Stimulated activated CD4-positive, alpha-beta T cell treated with anti-CD3 and anti-CD28 coated beads, Interleukin-4, amount 100 ng/mL, for 24 hours (primary cell): ENCODE results near the gene GPATCH1.
"Not testable (repeated sequence)": the region's sequence is repeated elsewhere in the genome, so short reads cannot be mapped to it uniquely, and the experiment has no call there.

Source experiments
- DNase-seq: peaks from one replicate; pipeline ENCODE4 v3.0.0-alpha.2; 2020

The GPATCH1 gene

GRCh38 chr19:33124207-33125098, 43.5 kb downstream of the GPATCH1 start:
- no peak for DNase-seq

GRCh38 chr19:33125929-33126388, 45.0 kb downstream of the GPATCH1 start:
- DNase-seq, result peak; percentile 62

GRCh38 chr19:33126712-33127111, 45.7 kb downstream of the GPATCH1 start:
- not testable (repeated sequence) for DNase-seq

GRCh38 chr19:33129901-33130300, 48.9 kb downstream of the GPATCH1 start:
- no peak for DNase-seq

- DNase-seq, result no peak
Observed at GRCh38 chr19:33130433-33130832, 49.5 kb downstream of the GPATCH1 start.

- DNase-seq, result no peak
Observed at GRCh38 chr19:33132021-33132420, 51.0 kb downstream of the GPATCH1 start, which contains the start of gene WDR88. TSS of gene WDR88 (plus strand) at chr19:33132114. CDS start at chr19:33132170, 56 bp downstream.

- DNase-seq, result no peak
Observed at GRCh38 chr19:33132425-33132824, 51.4 kb downstream of the GPATCH1 start.

GRCh38 chr19:33133438-33134031, 52.6 kb downstream of the GPATCH1 start:
- no peak for DNase-seq

GRCh38 chr19:33134571-33135041, 53.6 kb downstream of the GPATCH1 start:
- DNase-seq, result peak; percentile 66

- no peak for DNase-seq
Observed at GRCh38 chr19:33139165-33139564, 58.2 kb downstream of the GPATCH1 start.

GRCh38 chr19:33143897-33144405, 63.0 kb downstream of the GPATCH1 start:
- peak; percentile 63 for DNase-seq

- DNase-seq, result no peak
Observed at GRCh38 chr19:33146209-33146608, 65.2 kb downstream of the GPATCH1 start.

GRCh38 chr19:33147538-33147937, 66.6 kb downstream of the GPATCH1 start:
- no peak for DNase-seq

- DNase-seq, result no peak
Observed at GRCh38 chr19:33150852-33151518, 70.0 kb downstream of the GPATCH1 start.

GRCh38 chr19:33152176-33152575, 71.2 kb downstream of the GPATCH1 start:
- no peak for DNase-seq

GRCh38 chr19:33152625-33153024, 71.6 kb downstream of the GPATCH1 start:
- DNase-seq, result not testable (repeated sequence)

GRCh38 chr19:33154313-33154712, 73.3 kb downstream of the GPATCH1 start:
- not testable (repeated sequence) for DNase-seq

- DNase-seq, result no peak
Observed at GRCh38 chr19:33156334-33156733, 75.4 kb downstream of the GPATCH1 start.

GRCh38 chr19:33157906-33158305, 76.9 kb downstream of the GPATCH1 start:
- DNase-seq, result no peak

- DNase-seq, result no peak
Observed at GRCh38 chr19:33158365-33158764, 77.4 kb downstream of the GPATCH1 start.

GRCh38 chr19:33159149-33159548, 78.2 kb downstream of the GPATCH1 start:
- no peak for DNase-seq

- DNase-seq, result no peak
Observed at GRCh38 chr19:33159893-33160292, 78.9 kb downstream of the GPATCH1 start.

- no peak for DNase-seq
Observed at GRCh38 chr19:33161201-33161600, 80.2 kb downstream of the GPATCH1 start.
